Activated B cell treated with CpG ODN at 0.5 μM for 24 hours (primary cell): ENCODE data around the gene ADAMTS3. TPM values are rescaled to one million over a fixed set of nuclear protein-coding genes. Genes with fewer than 3 reads are reported as not detected.
"Not testable (repeated sequence)": the region's sequence is repeated elsewhere in the genome, so short reads cannot be mapped to it uniquely, and the experiment has no call there.

Experiments
- ATAC-seq: fragments of 200-7000 bp; cut with Tn5 transposase; one replicate; pipeline ENCODE4 v1.10.0; 2021; ENCODE audit warnings: low read depth, mild to moderate bottlenecking, moderate library complexity
- CTCF ChIA-PET: fragments of 350-600 bp; sonication (Branson Sonifier 250); formaldehyde crosslinking; loops from one replicate; lab custom pipeline; 2021; ENCODE audit warnings: antibody characterized with exemption; lab: Charles Lee
- POLR2A ChIA-PET: fragments of 350-600 bp; sonication (Branson Sonifier 250); formaldehyde crosslinking; loops from one replicate; lab custom pipeline; 2021; ENCODE audit warnings: antibody characterized with exemption; lab: Charles Lee
- DNase-seq: peaks from one replicate; pipeline ENCODE4 v3.0.0; 2022
- H3K27ac Mint-ChIP-seq: one replicate; pipeline ENCODE4 v1.8.0; 2020; ENCODE audit warnings: mixed read lengths
- H3K27me3 Mint-ChIP-seq: one replicate; pipeline ENCODE4 v1.8.0; 2021; ENCODE audit warnings: mixed read lengths
- H3K36me3 Mint-ChIP-seq: one replicate; pipeline ENCODE4 v1.8.0; 2021; ENCODE audit warnings: low read depth, mixed read lengths
- H3K4me1 Mint-ChIP-seq: one replicate; pipeline ENCODE4 v1.8.0; 2021; ENCODE audit warnings: mixed read lengths
- H3K4me3 Mint-ChIP-seq: one replicate; pipeline ENCODE4 v1.8.0; 2020; ENCODE audit warnings: mild to moderate bottlenecking, mixed read lengths
- H3K9me3 Mint-ChIP-seq: one replicate; pipeline ENCODE4 v1.8.0; 2020; ENCODE audit warnings: mixed read lengths
- intact Hi-C: fragments of 100-400 bp; cut with micrococcal nuclease; formaldehyde crosslinking; loops from one replicate; pipeline ENCODE4 v1.15.1; 2024
- total RNA-seq: library from RNA; stranded (reverse); gene quantifications from 2 replicates; pipeline ENCODE4 v1.2.3, GENCODE V29; 2022
- TF ChIP-seq, protein P1 (sequence below): fragments of 200-600 bp; IDR thresholded peaks from one replicate; pipeline ENCODE4 v1.8.0; 2022; ENCODE audit warnings: antibody characterized with exemption, mild to moderate bottlenecking

Gene ADAMTS3
- total RNA-seq, 1 donor from 2014 or later: not detected

DNA sequence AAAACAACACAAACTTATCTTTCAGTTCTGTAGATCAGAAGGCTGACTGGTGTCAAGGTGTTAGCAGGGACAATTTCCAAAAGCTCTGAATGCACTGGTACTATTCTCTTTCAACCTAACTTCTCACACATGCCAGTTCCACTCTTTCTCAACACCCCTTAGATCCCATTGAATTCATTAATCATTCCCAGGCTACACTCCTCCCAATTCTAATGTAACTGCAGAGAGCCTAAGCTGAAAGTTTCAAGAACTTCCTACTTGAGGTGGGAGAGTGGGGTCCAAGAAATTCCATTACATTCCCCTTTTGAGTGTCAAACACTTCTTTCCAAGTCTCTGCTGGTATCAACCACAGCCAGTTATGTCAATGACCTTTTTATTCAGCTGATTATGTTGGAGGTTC lies 142.0 kb downstream of the ADAMTS3 start:
- Mint-ChIP-seq H3K27ac (no peak overlapping the region), H3K27me3 (peaks cover 2% of the 10 kb centered on the region), H3K9me3 (no peaks in the 10 kb centered on the region), H3K4me1 (no peaks in the 10 kb centered on the region), H3K36me3 (no peaks in the 10 kb centered on the region), H3K4me3 (no peak overlapping the region)
- TF ChIP-seq, protein P1, sequence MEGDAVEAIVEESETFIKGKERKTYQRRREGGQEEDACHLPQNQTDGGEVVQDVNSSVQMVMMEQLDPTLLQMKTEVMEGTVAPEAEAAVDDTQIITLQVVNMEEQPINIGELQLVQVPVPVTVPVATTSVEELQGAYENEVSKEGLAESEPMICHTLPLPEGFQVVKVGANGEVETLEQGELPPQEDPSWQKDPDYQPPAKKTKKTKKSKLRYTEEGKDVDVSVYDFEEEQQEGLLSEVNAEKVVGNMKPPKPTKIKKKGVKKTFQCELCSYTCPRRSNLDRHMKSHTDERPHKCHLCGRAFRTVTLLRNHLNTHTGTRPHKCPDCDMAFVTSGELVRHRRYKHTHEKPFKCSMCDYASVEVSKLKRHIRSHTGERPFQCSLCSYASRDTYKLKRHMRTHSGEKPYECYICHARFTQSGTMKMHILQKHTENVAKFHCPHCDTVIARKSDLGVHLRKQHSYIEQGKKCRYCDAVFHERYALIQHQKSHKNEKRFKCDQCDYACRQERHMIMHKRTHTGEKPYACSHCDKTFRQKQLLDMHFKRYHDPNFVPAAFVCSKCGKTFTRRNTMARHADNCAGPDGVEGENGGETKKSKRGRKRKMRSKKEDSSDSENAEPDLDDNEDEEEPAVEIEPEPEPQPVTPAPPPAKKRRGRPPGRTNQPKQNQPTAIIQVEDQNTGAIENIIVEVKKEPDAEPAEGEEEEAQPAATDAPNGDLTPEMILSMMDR: no peak
- ChIA-PET CTCF (no interaction called here), POLR2A (no interaction called here)
- ATAC-seq: no peak
- no peak for DNase-seq
- intact Hi-C loops: no loop called here

DNA sequence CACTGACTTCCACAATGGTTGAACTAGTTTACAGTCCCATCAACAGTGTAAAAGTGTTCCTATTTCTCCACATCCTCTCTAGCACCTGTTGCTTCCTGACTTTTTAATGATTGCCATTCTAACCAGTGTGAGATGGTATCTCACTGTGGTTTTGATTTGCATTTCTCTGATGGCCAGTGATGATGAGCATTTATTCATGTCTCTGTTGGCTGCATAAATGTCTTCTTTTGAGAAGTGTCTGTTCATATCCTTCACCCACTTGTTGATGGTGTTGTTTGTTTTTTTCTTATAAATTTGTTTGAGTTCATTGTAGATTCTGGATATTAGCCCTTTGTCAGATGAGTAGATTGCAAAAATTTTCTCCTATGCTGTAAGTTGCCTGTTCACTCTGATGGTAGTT lies 143.1 kb downstream of the ADAMTS3 start:
- H3K27ac Mint-ChIP-seq, POLR2A ChIA-PET, H3K36me3 Mint-ChIP-seq, H3K4me1 Mint-ChIP-seq, ATAC-seq, H3K9me3 Mint-ChIP-seq, intact Hi-C loops, H3K4me3 Mint-ChIP-seq, DNase-seq, H3K27me3 Mint-ChIP-seq, CTCF ChIA-PET: not testable (repeated sequence)

GRCh38 chr4:72424006-72424405 lies 145.0 kb downstream of the ADAMTS3 start:
- no peak overlapping the region for H3K4me3 Mint-ChIP-seq
- no peak for DNase-seq
- H3K9me3 Mint-ChIP-seq: no peaks in the 10 kb centered on the region
- H3K36me3 Mint-ChIP-seq: no peaks in the 10 kb centered on the region
- ChIA-PET POLR2A (no interaction called here), CTCF (no interaction called here)
- TF ChIP-seq, protein P1: no peak
- no peak overlapping the region for H3K27ac Mint-ChIP-seq
- intact Hi-C loops: no loop called here
- no peaks in the 10 kb centered on the region for H3K4me1 Mint-ChIP-seq
- no peak for ATAC-seq
- no peaks in the 10 kb centered on the region for H3K27me3 Mint-ChIP-seq

DNA sequence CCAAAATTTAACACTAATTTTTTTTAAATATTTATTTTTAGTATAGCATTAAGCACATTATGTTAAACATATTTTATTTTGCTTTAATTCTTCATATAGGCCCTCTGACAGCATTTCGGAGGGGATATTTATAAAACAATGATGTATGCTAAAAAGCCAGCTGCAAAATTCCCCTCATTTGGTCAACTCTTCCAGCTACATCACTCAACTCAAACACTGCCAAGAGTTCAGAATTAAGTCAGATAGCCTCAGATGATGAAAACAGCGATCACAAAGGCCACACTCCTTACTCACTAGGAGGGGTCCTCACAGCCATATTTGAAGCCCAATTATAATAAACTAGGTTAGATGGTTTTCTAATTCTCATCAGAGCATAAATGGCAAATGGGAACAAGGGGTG lies 146.6 kb downstream of the ADAMTS3 start:
- Mint-ChIP-seq H3K36me3 (no peaks in the 10 kb centered on the region), H3K4me3 (no peak overlapping the region)

DNA sequence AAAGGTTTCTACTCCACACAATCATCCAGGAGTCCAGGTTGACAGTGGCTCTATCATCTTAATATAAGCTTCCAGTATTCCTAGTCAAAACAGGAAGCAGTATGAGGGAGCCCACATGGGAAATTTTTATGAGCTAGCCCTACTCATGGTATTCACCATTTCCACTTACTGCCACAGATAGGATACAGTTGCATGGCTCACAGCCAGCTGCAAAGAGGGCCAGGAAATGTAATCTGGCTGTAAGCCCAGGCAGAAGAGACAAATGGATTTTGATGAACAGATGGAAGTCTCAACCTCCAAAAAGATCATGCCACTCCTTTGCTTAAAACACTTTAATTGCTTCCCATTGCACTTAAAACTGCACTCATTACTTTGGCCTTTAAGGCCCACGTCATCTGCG lies 150.6 kb downstream of the ADAMTS3 start:
- DNase-seq: no peak
- no peak overlapping the region for H3K27ac Mint-ChIP-seq
- H3K27me3 Mint-ChIP-seq: no peaks in the 10 kb centered on the region

More for the DNA sequence above, 146.6 kb downstream of the ADAMTS3 start:
- TF ChIP-seq, protein P1: no peak
- POLR2A ChIA-PET: no interaction called here
- ATAC-seq: no peak
- Mint-ChIP-seq H3K9me3 (no peaks in the 10 kb centered on the region), H3K4me1 (no peaks in the 10 kb centered on the region), H3K27ac (no peak overlapping the region), H3K27me3 (no peaks in the 10 kb centered on the region)
- DNase-seq: no peak
- CTCF ChIA-PET: no interaction called here
- intact Hi-C loops: no loop called here

More for the DNA sequence above, 150.6 kb downstream of the ADAMTS3 start:
- H3K36me3 Mint-ChIP-seq: no peaks in the 10 kb centered on the region
- intact Hi-C loops: no loop called here
- ChIA-PET POLR2A (no interaction called here), CTCF (no interaction called here)
- TF ChIP-seq, protein P1: no peak
- no peak overlapping the region for H3K4me3 Mint-ChIP-seq
- H3K4me1 Mint-ChIP-seq: no peaks in the 10 kb centered on the region
- no peak for ATAC-seq
- no peaks in the 10 kb centered on the region for H3K9me3 Mint-ChIP-seq
